Measurements from ENCODE around the gene SCMH1. TPM values are rescaled to one million over a fixed set of nuclear protein-coding genes. Genes with fewer than 3 reads are reported as not detected.
"Not testable (repeated sequence)": the region's sequence is repeated elsewhere in the genome, so short reads cannot be mapped to it uniquely, and the experiment has no call there.

Gene SCMH1
- total RNA-seq, 1 experiment from 2014 or later, result 51.0 TPM

GRCh38 chr1:41213341-41213740 is 28.8 kb downstream of the SCMH1 start:
- H3K9me3 ChIP-seq (replicated peaks), result peaks cover 2% of the 10 kb centered on the region; the same call in 1 of the 2 replicates
- no peak overlapping the region for H3K4me3 ChIP-seq

GRCh38 chr1:41211608-41212007 is 30.5 kb downstream of the SCMH1 start:
- not testable (repeated sequence) for H3K27ac ChIP-seq; H3K9me3 ChIP-seq (replicated peaks); H3K27me3 ChIP-seq; H3K4me3 ChIP-seq; H3K4me1 ChIP-seq; DNase-seq; H3K36me3 ChIP-seq

More at GRCh38 chr1:41213341-41213740, 28.8 kb downstream of the SCMH1 start:
- DNase-seq, result no peak
- no peaks in the 10 kb centered on the region for H3K27me3 ChIP-seq
- H3K4me1 ChIP-seq, result no peaks in the 10 kb centered on the region
- H3K36me3 ChIP-seq, result peaks cover 17% of the 10 kb centered on the region
- H3K27ac ChIP-seq, result no peak overlapping the region

GRCh38 chr1:41207053-41207452 is 35.1 kb downstream of the SCMH1 start:
- not testable (repeated sequence) for H3K27me3 ChIP-seq, DNase-seq
- H3K36me3 ChIP-seq, result peaks cover 14% of the 10 kb centered on the region; the same call in 1 of the 2 replicates

GRCh38 chr1:41200728-41201127 is 41.4 kb downstream of the SCMH1 start:
- Histone ChIP-seq H3K27ac (no peak overlapping the region), H3K4me1 (no peaks in the 10 kb centered on the region), H3K27me3 (no peaks in the 10 kb centered on the region), H3K36me3 (peaks cover 17% of the 10 kb centered on the region; the same call in 1 of the 2 replicates), H3K9me3 (replicated peaks) (peaks cover 6% of the 10 kb centered on the region; the same call in 1 of the 2 replicates), H3K4me3 (no peak overlapping the region)
- DNase-seq, result no peak

More at GRCh38 chr1:41207053-41207452, 35.1 kb downstream of the SCMH1 start:
- not testable (repeated sequence) for H3K4me3 ChIP-seq, H3K27ac ChIP-seq, H3K4me1 ChIP-seq
- peaks cover 14% of the 10 kb centered on the region for H3K9me3 ChIP-seq (replicated peaks)

- Histone ChIP-seq H3K4me1 (no peaks in the 10 kb centered on the region), H3K27me3 (no peaks in the 10 kb centered on the region), H3K9me3 (replicated peaks) (peaks cover 6% of the 10 kb centered on the region; the same call in 1 of the 2 replicates), H3K27ac (no peak overlapping the region), H3K4me3 (no peak overlapping the region), H3K36me3 (0 out of 2 replicates have a peak, but pooled peaks cover 6% of the 10 kb centered on the region)
- DNase-seq, result no peak
Observed at GRCh38 chr1:41199375-41199774, 42.7 kb downstream of the SCMH1 start.

GRCh38 chr1:41192456-41193178 is 49.5 kb downstream of the SCMH1 start:
- Histone ChIP-seq H3K9me3 (replicated peaks) (no peaks in the 10 kb centered on the region; the same call in 1 of the 2 replicates), H3K27me3 (no peaks in the 10 kb centered on the region), H3K36me3 (peaks cover 5% of the 10 kb centered on the region), H3K4me1 (no peaks in the 10 kb centered on the region), H3K4me3 (no peak overlapping the region), H3K27ac (no peak overlapping the region)
- DNase-seq, result no peak

- Histone ChIP-seq H3K4me1 (no peaks in the 10 kb centered on the region), H3K4me3 (no peak overlapping the region), H3K27ac (no peak overlapping the region), H3K27me3 (no peaks in the 10 kb centered on the region), H3K9me3 (replicated peaks) (peaks cover 5% of the 10 kb centered on the region), H3K36me3 (peaks cover 25% of the 10 kb centered on the region)
- no peak for DNase-seq
Observed at GRCh38 chr1:41184446-41184845, 57.7 kb downstream of the SCMH1 start.

GRCh38 chr1:41178230-41178629 is 63.9 kb downstream of the SCMH1 start:
- not testable (repeated sequence) for H3K27ac ChIP-seq, DNase-seq, H3K27me3 ChIP-seq, H3K4me3 ChIP-seq, H3K4me1 ChIP-seq
- H3K9me3 ChIP-seq (replicated peaks), result peaks cover 18% of the 10 kb centered on the region
- H3K36me3 ChIP-seq, result peaks cover 30% of the 10 kb centered on the region

GRCh38 chr1:41175546-41175945 is 66.6 kb downstream of the SCMH1 start:
- H3K27ac ChIP-seq, result no peak overlapping the region
- H3K36me3 ChIP-seq, result peaks cover 31% of the 10 kb centered on the region
- DNase-seq, result no peak
- H3K27me3 ChIP-seq, result no peaks in the 10 kb centered on the region
- peaks cover 14% of the 10 kb centered on the region for H3K9me3 ChIP-seq (replicated peaks)
- H3K4me3 ChIP-seq, result no peak overlapping the region
- no peaks in the 10 kb centered on the region for H3K4me1 ChIP-seq

GRCh38 chr1:41174170-41174569 is 67.9 kb downstream of the SCMH1 start:
- no peak overlapping the region for H3K27ac ChIP-seq
- no peaks in the 10 kb centered on the region for H3K27me3 ChIP-seq
- no peak overlapping the region for H3K4me3 ChIP-seq
- DNase-seq, result no peak
- H3K36me3 ChIP-seq, result peaks cover 40% of the 10 kb centered on the region
- H3K9me3 ChIP-seq (replicated peaks), result peaks cover 14% of the 10 kb centered on the region
- H3K4me1 ChIP-seq, result no peaks in the 10 kb centered on the region

- Histone ChIP-seq H3K4me3 (no peak overlapping the region), H3K27ac (no peak overlapping the region), H3K36me3 (peaks cover 45% of the 10 kb centered on the region), H3K27me3 (no peaks in the 10 kb centered on the region), H3K9me3 (replicated peaks) (peaks cover 19% of the 10 kb centered on the region), H3K4me1 (no peaks in the 10 kb centered on the region)
- no peak for DNase-seq
Observed at GRCh38 chr1:41173651-41174050, 68.5 kb downstream of the SCMH1 start.

- Histone ChIP-seq H3K27me3 (no peaks in the 10 kb centered on the region), H3K4me1 (no peaks in the 10 kb centered on the region), H3K9me3 (replicated peaks) (peaks cover 28% of the 10 kb centered on the region), H3K4me3 (no peak overlapping the region), H3K27ac (no peak overlapping the region), H3K36me3 (peaks cover 52% of the 10 kb centered on the region)
- DNase-seq, result no peak
Observed at GRCh38 chr1:41171266-41171874, 70.7 kb downstream of the SCMH1 start.

- Histone ChIP-seq H3K9me3 (replicated peaks) (peaks cover 17% of the 10 kb centered on the region), H3K27ac (no peak overlapping the region), H3K27me3 (no peaks in the 10 kb centered on the region), H3K36me3 (peaks cover 42% of the 10 kb centered on the region), H3K4me3 (no peak overlapping the region), H3K4me1 (no peaks in the 10 kb centered on the region)
- DNase-seq, result no peak
Observed at GRCh38 chr1:41169799-41170180, 72.3 kb downstream of the SCMH1 start.

GRCh38 chr1:41169066-41169798 is 72.9 kb downstream of the SCMH1 start:
- H3K9me3 ChIP-seq (replicated peaks), result peaks cover 17% of the 10 kb centered on the region
- H3K36me3 ChIP-seq, result peaks cover 37% of the 10 kb centered on the region
- DNase-seq, result no peak
- no peaks in the 10 kb centered on the region for H3K4me1 ChIP-seq
- H3K27ac ChIP-seq, result no peak overlapping the region
- H3K27me3 ChIP-seq, result no peaks in the 10 kb centered on the region
- H3K4me3 ChIP-seq, result no peak overlapping the region

- Histone ChIP-seq H3K4me1 (no peaks in the 10 kb centered on the region), H3K27ac (no peak overlapping the region), H3K36me3 (peaks cover 28% of the 10 kb centered on the region), H3K9me3 (replicated peaks) (peaks cover 17% of the 10 kb centered on the region), H3K4me3 (no peak overlapping the region), H3K27me3 (no peaks in the 10 kb centered on the region)
- no peak for DNase-seq
Observed at GRCh38 chr1:41167667-41168066, 74.4 kb downstream of the SCMH1 start.

Data from SJCRH30 (cell line).